NCI-H146 treated with DMSO at 0.1 percent for 48 hours (cell line): ENCODE measurements around the gene FMOD.
"Not testable (repeated sequence)": the region's sequence is repeated elsewhere in the genome, so short reads cannot be mapped to it uniquely, and the experiment has no call there.

Experiments used
- DNase-seq: peaks from one replicate; lab custom pipeline; 2025; ENCODE audit not compliant: unreplicated experiment; lab: John Stamatoyannopoulos, UW

Gene FMOD

DNA sequence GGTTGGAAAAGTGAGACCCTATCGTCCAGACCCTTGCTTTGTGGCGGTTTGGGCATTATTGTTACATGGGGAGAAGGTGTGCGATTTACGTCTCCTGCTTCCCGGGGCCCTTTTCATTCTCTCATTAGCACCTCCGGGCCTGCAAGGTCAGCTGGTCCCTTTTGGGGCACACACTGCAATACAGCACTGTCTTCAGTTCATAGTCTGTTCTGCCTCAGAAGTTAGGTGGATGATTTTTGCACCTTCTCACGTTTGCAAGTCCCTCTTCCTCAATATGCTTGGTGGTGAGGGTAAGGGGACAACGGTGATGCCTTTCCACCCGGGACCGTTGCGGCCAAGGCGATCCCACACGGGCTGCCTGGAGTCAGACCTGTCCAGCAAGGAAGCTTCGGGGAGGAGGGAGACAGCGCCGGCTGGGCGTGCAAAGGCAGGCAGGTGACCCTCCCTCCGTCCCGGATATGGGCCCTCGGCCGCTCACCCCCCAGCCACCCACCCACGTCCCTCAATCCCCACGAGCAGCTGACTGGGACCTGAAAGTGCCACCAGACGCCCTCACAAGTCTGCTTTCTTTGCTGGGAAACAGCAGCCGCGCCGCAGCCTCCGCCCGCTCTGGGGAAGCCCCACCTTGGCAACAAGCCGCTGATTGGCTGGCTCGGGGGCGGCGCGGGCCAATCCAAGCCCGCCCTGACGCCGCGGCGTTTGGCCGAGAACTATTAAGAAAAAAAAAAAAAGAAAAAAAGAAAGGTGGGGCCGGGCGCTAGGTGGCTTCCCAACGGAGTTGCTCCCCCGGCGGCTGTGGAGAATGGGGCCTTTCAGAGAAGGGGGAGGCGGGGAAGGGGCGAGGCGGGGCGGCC lies 23.9 kb downstream of the FMOD start:
- peak; percentile 92 for DNase-seq

- DNase-seq = peak; percentile 63
These were observed 25.4 kb downstream of the FMOD start for GRCh38 chr1:203325418-203326091.

- peak; percentile 39 for DNase-seq
These were observed 25.9 kb downstream of the FMOD start for GRCh38 chr1:203325026-203325417.

GRCh38 chr1:203324105-203325025 lies 26.6 kb downstream of the FMOD start:
- DNase-seq = no peak

GRCh38 chr1:203323587-203323986 lies 27.3 kb downstream of the FMOD start:
- DNase-seq = no peak

- DNase-seq = peak; percentile 23
These were observed 28.3 kb downstream of the FMOD start for GRCh38 chr1:203322500-203323179.

- DNase-seq = no peak
These were observed 29.5 kb downstream of the FMOD start for GRCh38 chr1:203321273-203322052.

DNA sequence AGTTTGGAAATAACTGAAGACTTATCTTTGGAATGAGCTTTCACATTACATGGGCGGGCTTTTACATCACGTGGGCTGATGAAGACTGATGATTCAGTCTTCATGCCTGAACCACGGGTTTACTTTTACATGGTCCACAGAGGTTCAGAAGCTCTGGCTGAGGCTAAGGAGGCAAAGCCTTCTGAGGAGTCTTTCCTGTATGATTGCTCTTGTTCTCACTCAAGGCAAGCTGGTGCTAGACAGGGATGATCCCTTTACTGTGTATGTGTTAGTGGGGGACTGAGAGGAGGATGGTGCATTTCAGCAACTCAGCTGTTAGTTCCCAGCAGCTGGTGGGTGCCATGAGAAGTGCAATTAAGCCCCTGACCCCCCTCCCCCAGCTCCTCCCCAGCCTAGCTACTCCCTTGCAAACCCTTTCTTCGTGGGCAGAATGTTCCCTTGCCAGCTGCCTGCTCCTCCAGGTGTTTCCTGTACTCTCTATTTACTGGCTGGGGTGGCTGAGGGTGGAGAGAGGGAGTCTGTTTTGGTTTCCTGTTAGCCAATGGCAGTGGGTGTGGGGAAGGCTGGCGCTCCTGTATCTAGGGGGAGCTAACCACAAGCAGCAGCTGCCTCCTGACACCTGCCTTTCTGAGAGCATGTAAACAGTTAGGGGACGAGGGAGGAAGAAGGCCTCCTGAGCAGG lies 30.2 kb downstream of the FMOD start:
- DNase-seq = peak; percentile 97

GRCh38 chr1:203318229-203318517 lies 32.7 kb downstream of the FMOD start:
- DNase-seq = no peak

- DNase-seq = no peak
These were observed 33.3 kb downstream of the FMOD start for GRCh38 chr1:203317429-203318228.

- DNase-seq = no peak
These were observed 34.3 kb downstream of the FMOD start for GRCh38 chr1:203316626-203317093.

DNA sequence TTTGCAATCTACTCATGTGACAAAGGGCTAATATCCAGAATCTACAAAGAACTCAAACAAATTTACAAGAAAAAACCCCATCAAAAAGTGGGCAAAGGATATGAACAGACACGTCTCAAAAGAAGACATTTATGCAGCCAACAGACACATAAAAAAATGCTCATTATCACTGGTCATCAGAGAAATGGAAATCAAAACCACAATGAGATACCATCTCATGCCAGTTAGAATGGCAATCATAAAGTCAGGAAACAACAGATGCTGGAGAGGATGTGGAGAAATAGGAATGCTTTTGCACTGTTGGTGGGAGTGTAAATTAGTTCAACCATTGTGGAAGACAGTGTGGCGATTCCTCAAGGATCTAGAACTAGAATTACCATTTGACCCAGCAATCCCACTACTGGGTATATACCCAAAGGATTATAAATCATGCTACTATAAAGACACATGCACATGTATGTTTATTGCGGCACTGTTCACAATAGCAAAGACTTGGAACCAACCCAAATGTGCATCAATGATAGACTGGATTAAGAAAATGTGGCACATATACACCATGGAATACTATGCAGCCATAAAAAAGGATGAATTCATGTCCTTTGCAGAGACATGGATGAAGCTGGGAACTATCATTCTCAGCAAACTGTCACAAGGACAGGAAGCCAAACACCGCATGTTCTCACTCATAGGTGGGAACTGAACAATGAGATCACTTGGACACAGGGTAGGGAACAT lies 36.7 kb downstream of the FMOD start:
- not testable (repeated sequence) for DNase-seq

DNA sequence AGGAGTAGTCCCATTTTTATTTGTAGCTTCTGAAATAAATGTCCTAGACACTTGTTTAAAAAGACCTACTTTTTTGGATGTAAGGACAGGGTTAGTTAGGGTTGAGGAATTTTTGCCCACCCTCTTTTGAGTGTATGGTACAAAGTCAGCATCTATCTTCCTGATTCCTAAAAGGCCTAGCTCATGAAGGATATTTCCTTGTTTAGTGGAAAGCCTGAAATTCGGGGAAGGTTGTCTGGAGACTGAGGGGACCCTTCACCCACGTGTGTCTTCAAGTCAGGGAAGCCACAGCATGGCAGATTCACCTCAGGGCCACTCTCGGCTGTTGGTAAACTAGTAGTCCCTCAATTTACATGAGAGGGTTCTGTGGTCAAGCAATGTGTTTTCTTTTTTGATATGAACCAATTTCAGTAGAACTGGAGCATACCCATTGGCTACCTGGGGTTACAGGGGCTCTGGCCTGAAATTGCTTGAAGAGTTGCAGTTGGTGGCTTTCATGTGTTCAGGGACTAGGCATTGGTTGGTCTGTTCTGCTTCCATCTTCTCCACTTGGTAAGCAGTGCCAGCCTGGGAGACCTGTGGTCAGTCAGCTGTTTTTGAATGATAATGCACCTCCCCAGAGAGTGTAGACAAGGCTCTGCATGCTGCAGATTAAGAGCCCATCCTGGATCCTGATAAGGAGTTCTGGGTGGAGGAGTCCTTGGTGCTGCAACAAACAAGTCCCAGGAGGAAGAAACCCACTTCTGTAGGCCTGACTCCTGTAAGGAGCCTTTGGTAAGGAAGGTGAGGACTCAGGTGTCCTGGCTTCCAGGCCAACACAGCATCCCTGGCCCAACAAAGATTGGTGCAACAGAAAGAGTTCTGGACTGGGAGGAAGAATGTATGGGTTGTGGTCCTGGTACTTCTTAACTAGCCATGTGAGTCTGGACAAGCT lies 39.3 kb downstream of the FMOD start:
- DNase-seq = no peak

DNA sequence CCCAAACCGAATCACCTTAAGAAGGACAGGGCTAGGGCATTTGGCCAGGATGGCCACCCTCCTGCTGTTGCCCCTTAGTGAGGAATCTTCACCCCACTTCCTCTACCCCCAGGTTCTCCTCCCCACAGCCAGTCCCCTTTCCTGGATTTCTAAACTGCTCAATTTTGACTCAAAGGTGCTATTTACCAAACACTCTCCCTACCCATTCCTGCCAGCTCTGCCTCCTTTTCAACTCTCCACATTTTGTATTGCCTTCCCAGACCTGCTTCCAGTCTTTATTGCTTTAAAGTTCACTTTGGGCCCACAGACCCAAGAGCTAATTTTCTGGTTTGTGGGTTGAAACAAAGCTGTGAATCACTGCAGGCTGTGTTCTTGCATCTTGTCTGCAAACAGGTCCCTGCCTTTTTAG lies 42.0 kb downstream of the FMOD start:
- DNase-seq = no peak

GRCh38 chr1:203308328-203308922 lies 42.5 kb downstream of the FMOD start:
- no peak for DNase-seq

- DNase-seq = peak; percentile 85
These were observed 43.2 kb downstream of the FMOD start for GRCh38 chr1:203307641-203308126.
